Progenitor cell of endocrine pancreas (in vitro differentiated cells): ENCODE results near the gene MYH16. TPM values are rescaled to one million over a fixed set of nuclear protein-coding genes. Genes with fewer than 3 reads are reported as not detected.
A peak's percentile ranks its signal among the peaks of the same experiment; 100 is the strongest.

Experiments
- DNase-seq: peaks from one replicate; pipeline ENCODE4 v3.0.0; 2021; ENCODE audit warnings: low spot score; ENCODE audit not compliant: unreplicated experiment
- H3K27ac Mint-ChIP-seq: 2 replicates; pipeline ENCODE4 v1.8.0; 2021; ENCODE audit warnings: mild to moderate bottlenecking, moderate library complexity, mixed read lengths
- H3K27me3 Mint-ChIP-seq: 2 replicates; pipeline ENCODE4 v1.8.0; 2021; ENCODE audit warnings: mixed read lengths
- H3K36me3 Mint-ChIP-seq: 2 replicates; pipeline ENCODE4 v1.8.0; 2022; ENCODE audit warnings: mixed read lengths; ENCODE audit not compliant: insufficient read depth
- H3K4me1 Mint-ChIP-seq: 2 replicates; pipeline ENCODE4 v1.8.0; 2021; ENCODE audit warnings: low read depth, mixed read lengths
- H3K4me3 Mint-ChIP-seq: 2 replicates; pipeline ENCODE4 v1.8.0; 2021; ENCODE audit warnings: low read depth, mild to moderate bottlenecking, moderate library complexity, mixed read lengths
- H3K9me3 Mint-ChIP-seq: 2 replicates; pipeline ENCODE4 v1.8.0; 2021; ENCODE audit warnings: low read depth, mixed read lengths
- CTCF ChIP-seq: fragments of 200-600 bp; sonication (generic); IDR thresholded peaks from one replicate; pipeline ENCODE4 v1.5.0; 2021; ENCODE audit warnings: antibody characterized with exemption, mild to moderate bottlenecking; ENCODE audit not compliant: unreplicated experiment
- total RNA-seq: library from RNA; stranded (reverse); gene quantifications from 2 replicates; pipeline ENCODE4 v1.2.1, GENCODE V29; 2021

Gene MYH16
- total RNA-seq, 1 donor from 2014 or later = not detected

- no peak for TF ChIP-seq CTCF
- Mint-ChIP-seq H3K4me3 (no peak overlapping the region), H3K27me3 (peaks cover 6% of the 10 kb centered on the region), H3K4me1 (no peaks in the 10 kb centered on the region), H3K9me3 (no peaks in the 10 kb centered on the region), H3K36me3 (no peaks in the 10 kb centered on the region), H3K27ac (no peak overlapping the region)
- no peak for DNase-seq
Observed at GRCh38 chr7:99244939-99245338, 27.7 kb upstream of the MYH16 start.

- Mint-ChIP-seq H3K4me3 (no peak overlapping the region), H3K9me3 (no peaks in the 10 kb centered on the region), H3K27me3 (peaks cover 3% of the 10 kb centered on the region), H3K27ac (peak overlapping the region; percentile 44), H3K4me1 (peaks cover 4% of the 10 kb centered on the region), H3K36me3 (no peaks in the 10 kb centered on the region)
- no peak for TF ChIP-seq CTCF
- DNase-seq = no peak
Observed at GRCh38 chr7:99248391-99249095, 24.1 kb upstream of the MYH16 start.

DNA sequence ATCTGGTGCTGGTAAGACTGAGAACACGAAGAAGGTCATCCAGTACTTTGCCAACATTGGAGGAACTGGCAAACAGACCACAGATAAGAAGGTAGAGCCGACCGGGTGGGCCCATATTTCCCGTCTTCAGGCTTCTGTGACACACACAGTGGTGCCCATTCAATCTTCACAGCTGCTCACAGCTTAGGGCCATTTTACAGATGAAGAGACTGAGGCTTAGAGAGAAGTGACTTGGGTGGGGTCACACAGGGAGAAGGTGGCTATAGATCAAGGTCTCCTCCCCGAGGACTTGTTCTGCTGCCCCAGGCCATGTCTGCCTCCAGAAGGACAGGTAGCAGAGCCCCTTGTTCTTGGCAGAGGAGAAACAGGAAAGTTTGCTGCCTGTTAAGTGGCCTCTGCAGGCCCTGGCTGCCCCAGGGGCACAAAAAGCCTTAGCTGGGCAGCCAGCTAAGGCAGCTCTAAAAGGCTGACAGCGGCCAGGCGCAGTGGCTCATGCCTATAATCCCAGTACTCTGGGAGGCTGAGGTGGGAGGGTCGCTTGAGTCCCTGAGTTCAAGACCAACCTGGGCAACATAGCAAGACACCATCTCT, 22.6 kb upstream of the MYH16 start:
- Mint-ChIP-seq H3K4me3 (no peak overlapping the region), H3K9me3 (no peaks in the 10 kb centered on the region), H3K27ac (no peak overlapping the region), H3K36me3 (no peaks in the 10 kb centered on the region), H3K4me1 (peaks cover 4% of the 10 kb centered on the region), H3K27me3 (peaks cover 2% of the 10 kb centered on the region)
- DNase-seq = no peak
- no peak for TF ChIP-seq CTCF

- Mint-ChIP-seq H3K36me3 (no peaks in the 10 kb centered on the region), H3K4me1 (peaks cover 4% of the 10 kb centered on the region), H3K27me3 (peaks cover 2% of the 10 kb centered on the region), H3K27ac (no peak overlapping the region), H3K4me3 (no peak overlapping the region), H3K9me3 (no peaks in the 10 kb centered on the region)
- no peak for TF ChIP-seq CTCF
- no peak for DNase-seq
Observed at GRCh38 chr7:99252166-99252895, 20.3 kb upstream of the MYH16 start.

- H3K9me3 Mint-ChIP-seq = no peaks in the 10 kb centered on the region
- TF ChIP-seq CTCF = no peak
- no peak for DNase-seq
Observed at GRCh38 chr7:99253369-99253768, 19.3 kb upstream of the MYH16 start.

More at GRCh38 chr7:99253369-99253768, 19.3 kb upstream of the MYH16 start:
- H3K4me3 Mint-ChIP-seq = no peak overlapping the region
- H3K4me1 Mint-ChIP-seq = peaks cover 4% of the 10 kb centered on the region
- peaks cover 2% of the 10 kb centered on the region for H3K27me3 Mint-ChIP-seq
- no peaks in the 10 kb centered on the region for H3K36me3 Mint-ChIP-seq
- no peak overlapping the region for H3K27ac Mint-ChIP-seq
